Loucy (cell line): Measurements from ENCODE around the gene PAF1.

Source experiments
- H2AFZ ChIP-seq: fragments of 200-600 bp; sonication (generic); 2 replicates; pipeline ENCODE4 v1.6.0; 2016; ENCODE audit warnings: antibody characterized with exemption, mild to moderate bottlenecking, low read length, moderate library complexity
- H3F3A ChIP-seq: fragments of 200-600 bp; 2 replicates; pipeline ENCODE4 v1.6.0; 2016; ENCODE audit warnings: antibody characterized with exemption, low read depth, mild to moderate bottlenecking
- H3K27me3 ChIP-seq: fragments of 200-600 bp; sonication (generic); 2 replicates; pipeline ENCODE4 v1.6.1; 2014; ENCODE audit warnings: low read length, mild to moderate bottlenecking; ENCODE audit not compliant: insufficient read depth, poor library complexity, severe bottlenecking
- H3K36me3 ChIP-seq: fragments of 200-600 bp; sonication (generic); 2 replicates; pipeline ENCODE4 v1.6.1; 2016; ENCODE audit warnings: low read length; ENCODE audit not compliant: insufficient read depth
- H3K4me1 ChIP-seq: fragments of 200-600 bp; sonication (generic); 2 replicates; pipeline ENCODE4 v1.5.1; 2014; ENCODE audit warnings: low read length, mild to moderate bottlenecking; ENCODE audit not compliant: insufficient read depth, poor library complexity, severe bottlenecking
- H3K4me2 ChIP-seq: fragments of 200-600 bp; sonication (generic); 2 replicates; pipeline ENCODE4 v1.6.0; 2014; ENCODE audit warnings: antibody characterized with exemption, low read length, low read depth, mild to moderate bottlenecking; ENCODE audit not compliant: poor library complexity, severe bottlenecking
- H3K4me3 ChIP-seq: fragments of 200-600 bp; sonication (generic); 2 replicates; pipeline ENCODE4 v1.5.1; 2014; ENCODE audit warnings: low read length, mild to moderate bottlenecking, mixed read lengths; ENCODE audit not compliant: poor library complexity, severe bottlenecking
- H3K79me2 ChIP-seq: fragments of 200-600 bp; sonication (generic); 2 replicates; pipeline ENCODE4 v1.6.1; 2014; ENCODE audit warnings: low read length; ENCODE audit not compliant: insufficient read depth
- H3K9ac ChIP-seq: fragments of 200-600 bp; sonication (generic); 2 replicates; pipeline ENCODE4 v1.6.0; 2014; ENCODE audit warnings: mild to moderate bottlenecking, low read depth, low read length, moderate library complexity; ENCODE audit not compliant: poor library complexity, severe bottlenecking
- H3K9me2 ChIP-seq: fragments of 200-600 bp; sonication (generic); replicated peaks from 2 replicates; pipeline ENCODE4 v1.6.1; 2016; ENCODE audit warnings: low read depth, low read length, mixed read lengths
- H3K9me3 ChIP-seq: fragments of 200-600 bp; sonication (generic); 2 replicates; pipeline ENCODE4 v1.6.1; 2014; ENCODE audit warnings: mild to moderate bottlenecking, antibody characterized with exemption, low read length, low read depth; ENCODE audit not compliant: insufficient read depth
- H4K20me1 ChIP-seq: fragments of 200-600 bp; sonication (generic); 2 replicates; pipeline ENCODE4 v1.6.0; 2014; ENCODE audit warnings: antibody characterized with exemption, low read length, mild to moderate bottlenecking; ENCODE audit not compliant: insufficient read depth, poor library complexity, severe bottlenecking
- CTCF ChIP-seq: fragments of 200-600 bp; sonication (generic); conservative IDR thresholded peaks from 2 replicates; pipeline ENCODE4 v1.5.1; 2014; ENCODE audit warnings: mild to moderate bottlenecking, antibody characterized with exemption, low read length
- EZH2phosphoT487 ChIP-seq: fragments of 200-600 bp; IDR thresholded peaks from 2 replicates; pipeline ENCODE4 v1.6.1; 2018; ENCODE audit warnings: antibody characterized with exemption, mild to moderate bottlenecking, moderate library complexity, borderline replicate concordance

PAF1 gene

DNA sequence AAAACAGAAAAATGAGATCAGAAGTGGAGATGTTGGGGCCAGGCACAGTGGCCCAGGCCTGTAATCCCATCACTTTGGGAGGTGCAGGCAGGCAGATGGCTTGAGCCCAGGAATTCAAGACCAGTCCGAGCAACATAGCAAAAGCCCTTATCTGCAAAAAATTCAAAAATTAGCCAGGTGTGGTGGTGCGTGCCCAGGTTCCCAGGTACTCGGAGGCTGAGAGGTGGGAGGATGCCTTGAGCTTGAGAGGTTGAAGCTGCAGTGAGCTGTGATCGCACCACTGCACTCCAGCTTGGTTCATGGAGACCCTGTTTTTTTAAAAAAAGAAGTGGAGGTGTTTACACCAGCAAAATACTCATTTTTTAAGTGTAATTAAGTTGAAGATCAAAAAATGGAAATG, 9.2 kb upstream of the PAF1 start:
- H3K36me3 ChIP-seq = no peaks in the 10 kb centered on the region

DNA sequence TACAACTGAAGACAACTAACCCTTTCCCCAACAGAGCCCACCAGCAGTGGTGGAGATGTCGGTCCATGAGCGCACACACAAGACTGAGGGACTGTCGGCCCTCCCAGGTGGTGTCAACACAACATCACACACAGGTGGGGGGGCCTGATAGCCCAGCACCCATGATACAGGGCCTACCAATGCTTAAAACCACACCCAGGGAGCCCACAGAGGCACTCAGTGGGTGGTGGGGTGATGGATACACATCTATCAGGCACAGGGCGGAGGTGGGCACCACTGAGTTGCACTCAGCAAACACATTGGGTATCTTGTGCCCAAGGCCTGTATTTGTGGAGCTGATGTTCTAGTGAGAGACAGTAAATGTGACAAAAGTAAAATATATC, 8.8 kb upstream of the PAF1 start:
- Histone ChIP-seq H3K4me3 (no peak overlapping the region), H3K9me2 (no peaks in the 10 kb centered on the region), H4K20me1 (no peaks in the 10 kb centered on the region), H3K27me3 (no peaks in the 10 kb centered on the region), H3K9me3 (no peaks in the 10 kb centered on the region), H3K4me2 (no peak overlapping the region), H3K36me3 (no peaks in the 10 kb centered on the region), H2AFZ (no peak overlapping the region), H3F3A (peaks cover 4% of the 10 kb centered on the region), H3K79me2 (peaks cover 5% of the 10 kb centered on the region; the same call in 1 of the 2 replicates), H3K9ac (no peak overlapping the region), H3K4me1 (peaks cover 40% of the 10 kb centered on the region)
- TF ChIP-seq CTCF = no peak
- no peak for TF ChIP-seq EZH2phosphoT487

More for the DNA sequence above, 9.2 kb upstream of the PAF1 start:
- Histone ChIP-seq H3K4me3 (no peak overlapping the region), H3K4me2 (no peak overlapping the region), H3K27me3 (no peaks in the 10 kb centered on the region), H3K4me1 (peaks cover 40% of the 10 kb centered on the region), H3K79me2 (peaks cover 3% of the 10 kb centered on the region; the same call in 1 of the 2 replicates), H2AFZ (no peak overlapping the region), H3K9ac (no peak overlapping the region), H3K9me2 (no peaks in the 10 kb centered on the region), H4K20me1 (no peaks in the 10 kb centered on the region), H3F3A (peaks cover 4% of the 10 kb centered on the region), H3K9me3 (no peaks in the 10 kb centered on the region)
- no peak for TF ChIP-seq CTCF
- TF ChIP-seq EZH2phosphoT487 = no peak

DNA sequence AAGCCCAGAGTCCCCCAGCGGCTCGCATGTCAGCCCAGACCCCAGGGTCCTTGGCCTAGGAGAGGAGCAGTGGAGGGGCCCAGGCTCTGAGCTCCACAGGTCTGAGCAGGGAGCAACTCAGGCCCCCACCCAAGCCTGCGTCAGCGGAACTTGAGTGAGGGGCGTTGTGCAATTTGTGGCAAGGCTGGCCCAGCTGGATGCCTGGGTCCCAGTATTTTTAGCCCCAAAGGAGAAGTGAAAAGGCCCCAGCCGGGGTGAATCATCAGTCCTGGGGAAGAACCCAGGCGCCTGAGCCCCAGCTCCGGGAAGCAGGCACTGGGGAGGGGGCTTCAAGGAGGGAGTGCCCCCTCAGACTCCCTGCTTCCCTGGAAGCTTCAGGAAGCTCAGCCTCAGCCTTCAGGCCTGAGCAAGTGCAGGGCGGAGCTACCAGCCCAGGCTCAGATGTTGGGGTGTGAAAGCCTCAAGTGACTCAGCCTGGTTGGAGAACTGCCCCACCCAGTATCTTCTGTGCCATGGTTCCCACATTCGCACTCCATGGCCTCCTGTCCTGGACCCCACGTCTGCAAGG, 7.5 kb upstream of the PAF1 start:
- Histone ChIP-seq H3K36me3 (no peaks in the 10 kb centered on the region; the same call in 1 of the 2 replicates), H3K27me3 (no peaks in the 10 kb centered on the region), H4K20me1 (no peaks in the 10 kb centered on the region), H3K9ac (peak overlapping the region; percentile 45), H3K4me1 (peaks cover 38% of the 10 kb centered on the region), H2AFZ (no peak overlapping the region), H3K4me3 (peak overlapping the region; percentile 11), H3F3A (peaks cover 4% of the 10 kb centered on the region), H3K9me3 (no peaks in the 10 kb centered on the region), H3K9me2 (no peaks in the 10 kb centered on the region), H3K79me2 (peaks cover 10% of the 10 kb centered on the region; the same call in 1 of the 2 replicates), H3K4me2 (peak overlapping the region; percentile 51)
- TF ChIP-seq CTCF (no peak), EZH2phosphoT487 (no peak)
